Stimulated activated CD4-positive, alpha-beta T cell treated with anti-CD3 and anti-CD28 coated beads, Interleukin-15, amount 100 ng/mL, for 48 hours (primary cell): ENCODE measurements around the gene SLC6A19.
"Not testable (repeated sequence)": the region's sequence is repeated elsewhere in the genome, so short reads cannot be mapped to it uniquely, and the experiment has no call there.

Experiments used
- DNase-seq, 2 donors: peaks; one replicate each; pipeline ENCODE4 v3.0.0-alpha.2; 2020; ENCODE audit warnings: low read depth in 2 of 2

SLC6A19 gene

DNA sequence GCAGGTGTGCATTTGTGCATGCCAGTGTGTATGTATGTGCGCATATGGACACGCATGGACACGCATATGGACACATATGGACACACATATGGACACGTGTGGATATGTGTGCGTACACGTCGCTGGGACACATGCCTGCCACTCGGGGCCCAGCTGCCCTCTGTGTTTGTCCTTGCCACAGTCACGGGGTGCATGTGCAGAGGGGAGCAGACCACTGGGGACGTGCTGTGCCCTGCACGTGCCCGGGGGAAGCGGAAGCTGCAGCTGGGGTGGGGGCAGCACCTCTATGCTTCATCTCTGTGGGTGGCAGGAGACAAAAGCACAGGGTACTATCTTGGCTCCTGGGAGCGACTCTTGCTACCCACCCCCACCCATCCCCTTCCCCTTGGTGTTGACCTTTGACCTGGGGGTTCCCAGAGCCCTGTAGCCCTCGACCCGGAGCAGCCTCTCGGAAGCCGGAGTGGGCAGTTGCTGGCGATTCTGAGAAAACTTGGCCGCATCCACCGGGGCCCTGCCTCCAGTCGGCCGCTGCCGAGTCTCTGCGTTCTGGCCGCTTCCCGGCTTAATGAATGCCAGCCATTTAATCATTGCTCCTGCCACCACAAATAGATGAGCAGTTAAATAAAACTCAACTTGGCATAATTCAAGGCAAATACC lies 21.4 kb downstream of the SLC6A19 start:
- DNase-seq, result no peak

GRCh38 chr5:1223278-1223670 lies 21.9 kb downstream of the SLC6A19 start:
- no peak for DNase-seq

- no peak for DNase-seq
Measured at GRCh38 chr5:1224631-1225030, 23.2 kb downstream of the SLC6A19 start.

GRCh38 chr5:1225081-1225480 lies 23.7 kb downstream of the SLC6A19 start, which contains the start of gene SLC6A18:
TSS of gene SLC6A18 (plus strand) at chr5:1225381. CDS start at chr5:1225478, 97 bp downstream.
- DNase-seq, result no peak

- DNase-seq, result no peak
Measured at GRCh38 chr5:1226231-1226630, 24.8 kb downstream of the SLC6A19 start.

GRCh38 chr5:1226839-1227581 lies 25.6 kb downstream of the SLC6A19 start:
- no peak for DNase-seq

GRCh38 chr5:1227667-1228066 lies 26.3 kb downstream of the SLC6A19 start:
- no peak for DNase-seq

DNA sequence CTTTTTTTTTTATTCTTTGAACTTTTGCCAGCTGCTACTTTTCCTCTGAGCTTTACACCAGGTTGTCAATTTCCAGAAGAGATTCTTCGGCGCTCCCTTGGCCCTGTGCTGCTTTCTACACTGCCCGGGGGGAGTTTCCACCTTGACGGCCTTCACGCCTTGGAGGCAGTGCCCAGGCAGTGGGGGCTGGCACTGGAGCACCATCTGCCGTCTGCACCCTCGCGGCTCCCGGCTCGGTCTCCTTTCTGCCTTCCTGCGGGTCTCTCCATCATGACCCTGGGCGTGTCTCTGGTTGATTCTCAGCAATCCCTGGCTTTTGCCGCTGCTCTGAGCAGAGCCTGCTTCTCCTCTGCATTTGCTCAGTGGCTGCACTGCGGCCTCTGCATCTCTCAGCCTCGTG lies 26.7 kb downstream of the SLC6A19 start:
- DNase-seq, result no peak

DNA sequence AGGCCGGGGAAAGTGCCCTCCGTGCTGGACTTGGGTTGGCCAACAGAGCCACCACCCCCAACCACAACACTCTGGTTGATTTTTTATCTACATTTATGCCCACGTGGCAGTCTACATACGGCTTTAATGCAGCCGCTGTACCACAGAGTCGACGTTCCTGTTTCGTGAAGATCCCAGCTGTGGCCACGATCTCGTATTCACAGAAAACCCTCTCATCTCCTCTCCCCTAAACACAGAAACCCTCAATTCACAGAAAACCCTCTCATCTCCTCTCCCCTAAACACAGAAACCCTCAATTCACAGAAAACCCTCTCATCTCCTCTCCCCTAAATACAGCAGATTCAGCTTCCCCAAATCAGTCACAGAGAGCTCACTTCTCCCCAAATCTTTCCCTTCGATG lies 27.6 kb downstream of the SLC6A19 start:
- DNase-seq, result not testable (repeated sequence)

GRCh38 chr5:1229822-1230221 lies 28.4 kb downstream of the SLC6A19 start:
- no peak for DNase-seq

GRCh38 chr5:1230551-1230950 lies 29.2 kb downstream of the SLC6A19 start:
- DNase-seq, result no peak

DNA sequence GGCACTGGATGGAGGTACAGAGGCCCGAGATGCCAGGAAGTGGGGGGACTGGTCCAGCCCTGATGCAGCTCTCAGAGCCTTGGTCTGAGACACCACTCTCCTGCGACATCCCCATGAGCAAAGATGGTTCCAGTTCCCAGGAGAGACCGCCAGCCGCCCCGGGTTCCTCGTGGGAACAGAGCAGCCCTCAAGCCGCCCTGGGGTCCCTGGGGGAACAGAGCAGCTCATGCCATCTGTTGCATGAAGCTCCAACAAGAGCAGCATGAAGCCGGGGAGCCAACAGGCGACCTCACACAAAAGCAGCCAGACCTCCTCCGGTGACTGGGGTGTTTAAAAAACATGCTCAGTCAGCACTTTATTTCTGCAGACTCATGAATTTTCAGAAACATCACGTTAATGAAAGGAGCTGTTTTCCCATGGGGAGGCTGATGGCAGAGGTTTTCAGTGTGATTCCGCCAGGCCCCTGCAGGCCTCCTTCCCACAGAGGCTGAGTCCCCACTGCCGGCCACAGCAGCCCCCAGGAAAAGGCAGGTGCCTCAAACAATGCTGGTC lies 30.0 kb downstream of the SLC6A19 start:
- DNase-seq, result no peak

DNA sequence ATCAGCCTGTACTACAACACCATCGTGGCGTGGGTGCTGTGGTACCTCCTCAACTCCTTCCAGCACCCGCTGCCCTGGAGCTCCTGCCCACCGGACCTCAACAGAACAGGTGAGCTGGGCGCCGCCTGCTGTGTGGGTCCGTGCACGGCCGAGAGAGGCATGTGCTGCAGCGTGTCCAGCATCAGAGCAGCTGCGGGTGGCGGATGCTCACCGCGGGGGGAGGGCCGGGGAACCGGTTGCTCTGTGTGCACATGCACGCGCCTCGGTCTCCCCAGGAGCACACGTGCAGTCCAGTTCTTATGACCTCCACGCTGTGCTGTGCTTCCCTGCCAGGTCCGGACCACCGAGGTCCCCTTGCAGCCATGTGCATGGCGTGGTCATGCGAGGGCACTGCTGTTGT lies 31.4 kb downstream of the SLC6A19 start:
- DNase-seq, result no peak

DNA sequence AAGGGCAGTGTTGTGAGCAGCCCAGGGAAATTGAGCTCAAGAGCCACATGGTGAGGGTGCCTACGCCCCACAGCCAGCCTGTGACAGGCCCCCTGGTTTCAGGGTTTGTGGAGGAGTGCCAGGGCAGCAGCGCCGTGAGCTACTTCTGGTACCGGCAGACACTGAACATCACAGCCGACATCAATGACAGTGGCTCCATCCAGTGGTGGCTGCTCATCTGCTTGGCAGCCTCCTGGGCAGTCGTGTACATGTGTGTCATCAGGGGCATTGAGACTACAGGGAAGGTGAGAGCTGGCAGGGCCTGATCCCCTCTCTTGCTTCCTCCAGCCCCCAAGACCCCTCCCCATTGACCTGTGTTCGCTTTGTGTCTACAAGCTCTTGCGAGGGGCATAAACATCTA lies 34.0 kb downstream of the SLC6A19 start:
- DNase-seq, result no peak

GRCh38 chr5:1235838-1236237 lies 34.4 kb downstream of the SLC6A19 start:
- no peak for DNase-seq

DNA sequence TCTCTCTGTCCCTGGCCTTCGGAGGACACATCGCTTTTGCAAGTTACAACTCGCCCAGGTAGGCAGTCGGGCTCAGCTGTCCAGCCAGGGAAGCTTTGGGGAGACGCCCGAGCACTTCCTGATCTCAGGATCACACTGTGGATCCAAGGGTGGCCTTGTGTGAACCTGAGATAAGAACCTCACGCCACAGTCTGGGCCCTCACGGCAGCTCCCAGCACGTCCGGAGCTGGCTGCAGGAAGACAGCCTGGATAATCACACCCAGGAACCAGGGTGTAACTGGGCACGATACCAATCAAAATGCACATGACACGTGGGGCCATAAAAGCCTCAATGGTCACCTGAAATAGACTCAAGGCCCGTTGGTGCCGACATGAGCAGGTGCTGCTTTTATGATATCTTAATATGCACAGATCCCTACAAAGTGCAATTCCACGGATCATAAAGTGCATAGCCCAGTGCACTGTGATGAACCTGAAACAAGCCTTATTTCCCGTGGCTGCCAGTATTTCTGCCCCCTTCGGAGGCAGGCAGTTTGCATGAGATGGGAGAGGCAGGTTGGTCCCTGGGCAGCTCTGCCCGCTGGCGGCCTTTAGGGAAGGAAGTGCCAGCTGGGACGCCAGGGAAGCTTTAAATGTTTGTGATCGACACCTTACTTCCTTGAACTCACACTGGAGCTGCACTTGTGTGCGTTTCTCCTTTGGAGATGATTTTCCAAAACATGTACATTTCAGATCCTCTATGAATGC lies 38.3 kb downstream of the SLC6A19 start:
- no peak for DNase-seq

- DNase-seq, result no peak
Measured at GRCh38 chr5:1240496-1241260, 39.3 kb downstream of the SLC6A19 start.

GRCh38 chr5:1241509-1242080 lies 40.2 kb downstream of the SLC6A19 start:
- DNase-seq, result no peak

DNA sequence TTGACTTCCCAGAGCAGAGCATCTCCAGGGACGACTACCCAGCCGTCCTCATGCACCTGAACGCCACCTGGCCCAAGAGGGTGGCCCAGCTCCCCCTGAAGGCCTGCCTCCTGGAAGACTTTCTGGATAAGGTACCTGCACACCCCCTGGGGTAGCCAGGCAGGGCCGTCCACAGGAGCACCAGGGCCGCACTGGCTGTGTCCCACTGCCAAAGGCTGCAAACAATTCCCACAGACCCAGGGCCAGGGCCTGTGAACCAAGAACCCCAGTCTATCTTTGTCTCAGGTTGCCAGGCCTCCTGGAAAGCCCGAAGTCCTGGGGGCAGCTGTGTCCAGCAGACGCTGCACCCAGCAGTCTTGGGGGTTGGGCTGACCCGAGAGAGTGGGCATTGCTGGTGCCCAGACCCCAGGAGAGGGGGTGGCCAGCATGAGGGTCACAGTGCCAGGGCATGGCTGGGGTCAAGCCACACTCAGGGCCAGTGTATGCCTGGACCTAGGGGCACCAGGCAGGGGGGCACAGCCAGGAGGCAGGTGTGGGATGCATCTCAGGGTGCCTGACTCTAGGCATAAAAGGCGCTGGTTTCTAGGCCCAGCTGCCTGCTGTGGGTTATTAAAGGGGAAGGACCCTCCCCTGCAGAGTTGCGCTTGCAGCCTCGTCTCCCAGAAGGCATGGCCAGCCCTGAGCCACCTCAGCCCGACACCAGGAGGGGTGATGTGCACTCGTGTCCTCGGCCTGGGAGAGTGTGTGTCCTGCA lies 41.5 kb downstream of the SLC6A19 start:
- DNase-seq, result no peak

GRCh38 chr5:1243487-1244130 lies 42.2 kb downstream of the SLC6A19 start:
- no peak for DNase-seq
